Liver (tissue), 9 donors: ENCODE results near the gene FASN. TPM values are rescaled to one million over a fixed set of nuclear protein-coding genes. Genes with fewer than 3 reads are reported as not detected.

Experiments used
- DNase-seq: peaks from one replicate; pipeline ENCODE4 v3.0.0-alpha.2; 2017; ENCODE audit warnings: low spot score
- H3K27ac ChIP-seq, 2 donors: one replicate each; pipeline ENCODE4 v1.7.0; 2013; ENCODE audit warnings: inconsistent platforms in 2 of 2, low read length in 2 of 2, control low read depth in 1 of 2, low read depth in 1 of 2, mild to moderate bottlenecking in 1 of 2
- H3K27me3 ChIP-seq, 4 donors: one replicate each; pipeline versions ENCODE4 v1.6.1 to v1.7.0; 2013; ENCODE audit warnings: low read length in 3 of 4, inconsistent platforms in 1 of 4, mild to moderate bottlenecking in 1 of 4, moderate library complexity in 1 of 4; ENCODE audit not compliant: control insufficient read depth in 4 of 4, insufficient read depth in 4 of 4
- H3K36me3 ChIP-seq, 4 donors: one replicate each; pipeline versions ENCODE4 v1.6.1 to v1.7.0; 2013; ENCODE audit warnings: low read length in 3 of 4, mild to moderate bottlenecking in 3 of 4, low read depth in 1 of 4, moderate library complexity in 1 of 4; ENCODE audit not compliant: control insufficient read depth in 4 of 4, insufficient read depth in 3 of 4
- H3K4me1 ChIP-seq, 4 donors: one replicate each; pipeline versions ENCODE4 v1.6.1 to v1.7.0; 2013; ENCODE audit warnings: low read length in 3 of 4, mild to moderate bottlenecking in 3 of 4, moderate library complexity in 1 of 4; ENCODE audit not compliant: control insufficient read depth in 4 of 4, insufficient read depth in 4 of 4
- H3K4me3 ChIP-seq, 3 donors: one replicate each; pipeline versions ENCODE4 v1.6.1 to v1.7.0; 2013; ENCODE audit warnings: low read length in 3 of 3, control low read depth in 1 of 3, low read depth in 1 of 3, mild to moderate bottlenecking in 1 of 3
- H3K9ac ChIP-seq, 2 donors: one replicate each; pipeline ENCODE4 v1.7.0; 2013; ENCODE audit warnings: low read length in 2 of 2, mild to moderate bottlenecking in 2 of 2, moderate library complexity in 2 of 2, control low read depth in 1 of 2, low read depth in 1 of 2
- H3K9me3 ChIP-seq, 4 donors: one replicate each; pipeline versions ENCODE4 v1.6.1 to v1.7.0; 2013; ENCODE audit warnings: low read length in 3 of 4; ENCODE audit not compliant: control insufficient read depth in 4 of 4
- EGR1 ChIP-seq, 2 donors: IDR thresholded peaks; 2 replicates each; pipeline ENCODE4 v1.6.1; 2016 to 2018; ENCODE audit warnings: antibody characterized with exemption in 2 of 2, low read depth in 2 of 2
- FOXA2 ChIP-seq: IDR thresholded peaks from 2 replicates; pipeline ENCODE4 v1.6.1; 2016; ENCODE audit warnings: antibody characterized with exemption
- GABPA ChIP-seq, 2 donors: IDR thresholded peaks in 1 of 2; conservative IDR thresholded peaks in 1 of 2; 2 replicates each; pipeline ENCODE4 v1.6.1; 2016; ENCODE audit warnings: antibody characterized with exemption in 2 of 2, mild to moderate bottlenecking in 1 of 2, moderate library complexity in 1 of 2
- HNF4A ChIP-seq, 2 donors: conservative IDR thresholded peaks; 2 replicates each; pipeline ENCODE4 v1.6.1; 2016; ENCODE audit warnings: antibody characterized with exemption in 2 of 2, mild to moderate bottlenecking in 2 of 2
- HNF4G ChIP-seq: IDR thresholded peaks from 2 replicates; pipeline ENCODE4 v1.6.1; 2016; ENCODE audit warnings: antibody characterized with exemption
- JUND ChIP-seq, 2 donors: IDR thresholded peaks; 2 replicates each; pipeline ENCODE4 v1.6.1; 2016; ENCODE audit warnings: antibody characterized with exemption in 2 of 2
- SP1 ChIP-seq: IDR thresholded peaks from 2 replicates; pipeline ENCODE4 v1.6.1; 2018; ENCODE audit warnings: antibody characterized with exemption, mild to moderate bottlenecking
- TAF1 ChIP-seq: conservative IDR thresholded peaks from 2 replicates; pipeline ENCODE4 v1.6.1; 2016; ENCODE audit warnings: antibody characterized with exemption, mild to moderate bottlenecking
- WGBS: extraction: QIAGEN DNeasy Blood & Tissue Kit; methylation state at CpG from one replicate; pipeline ENCODE4 v1.1.7; 2013; 5-methylcytosine and 5-hydroxymethylcytosine counted together
- polyA plus RNA-seq, 2 donors: library from polyadenylated mRNA; stranded (reverse) in 1 of 2; unstranded in 1 of 2; fragments of 200-250 nt in 1 of 2; fragments of >200 nt in 1 of 2; fragmentation: Nextera tagmentation in 1 of 2; extraction: Ambion mirVana in 1 of 2; gene quantifications; one replicate each; pipeline versions ENCODE4 v1.2.1 to v1.2.3, GENCODE V29; 2013 to 2015
- total RNA-seq, 2 donors: library from RNA; depleted of rRNA; stranded (reverse); fragments of >200 nt; gene quantifications; one replicate each; pipeline ENCODE4 v1.2.3, GENCODE V29; 2014
- TF ChIP-seq, protein P1 (sequence below): IDR thresholded peaks from 2 replicates; pipeline ENCODE4 v1.6.1; 2016; ENCODE audit warnings: antibody characterized with exemption
- TF ChIP-seq, protein P2 (sequence below): IDR thresholded peaks from 2 replicates; pipeline ENCODE4 v1.6.1; 2016; ENCODE audit warnings: antibody characterized with exemption
- TF ChIP-seq, protein P3 (sequence below): IDR thresholded peaks from 2 replicates; pipeline ENCODE4 v1.6.1; 2016; ENCODE audit warnings: antibody characterized with exemption, mild to moderate bottlenecking
- donor health status: healthy.
- donor health status: healthy.
- donor health status: healthy.
- donor health status: healthy.
- donor health status: healthy.

FASN gene
- total and polyA plus RNA-seq, 4 donors = 53.1 to 229 (median 130) TPM

DNA sequence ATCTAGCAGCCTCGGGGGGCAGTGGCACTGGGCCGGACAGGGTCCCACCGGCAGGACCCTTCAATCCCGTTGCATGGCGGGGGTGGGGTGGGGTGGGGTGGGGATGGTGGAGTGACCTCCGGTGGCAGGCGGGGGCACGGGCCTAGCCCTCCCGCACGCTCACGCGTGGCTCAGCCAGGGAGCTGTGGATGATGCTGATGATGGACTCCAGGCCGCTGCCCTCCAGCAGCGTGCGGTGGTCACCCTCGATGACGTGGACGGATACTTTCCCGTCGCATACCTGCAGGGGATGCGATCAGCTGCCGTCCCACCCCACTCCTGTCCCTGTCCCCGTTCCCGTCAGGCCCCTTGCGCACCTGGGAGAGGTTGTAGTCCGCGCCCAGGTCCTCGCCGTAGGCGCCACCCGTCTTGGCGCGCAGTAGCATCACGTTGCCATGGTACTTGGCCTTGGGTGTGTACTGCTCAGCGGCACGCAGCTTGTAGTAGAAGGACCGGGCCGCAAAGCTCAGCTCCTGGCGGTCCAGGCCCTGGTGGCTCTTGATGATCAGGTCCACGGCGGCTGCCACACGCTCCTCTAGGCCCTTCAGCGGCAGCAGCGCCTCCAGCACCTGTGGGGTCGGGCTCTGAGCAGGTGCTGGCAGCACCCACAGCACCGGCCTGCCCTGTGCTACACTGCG lies 18.9 kb downstream of the FASN start:
- TF ChIP-seq, protein P1, sequence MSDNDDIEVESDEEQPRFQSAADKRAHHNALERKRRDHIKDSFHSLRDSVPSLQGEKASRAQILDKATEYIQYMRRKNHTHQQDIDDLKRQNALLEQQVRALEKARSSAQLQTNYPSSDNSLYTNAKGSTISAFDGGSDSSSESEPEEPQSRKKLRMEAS = no peak
- TF ChIP-seq FOXA2 (no peak), HNF4G (no peak), HNF4A (conservative IDR thresholded peaks at IDR 0.05) (no peak), GABPA (IDR thresholded peaks at IDR 0.05 in 1 of 2, conservative IDR thresholded peaks at IDR 0.05 in 1 of 2) (no peak), JUND (IDR thresholded peaks at IDR 0.05) (no peak), EGR1 (IDR thresholded peaks at IDR 0.05; ENCODE audit: low read depth in 2 of 2) (no peak), SP1 (no peak), TAF1 (no peak)
- TF ChIP-seq, protein P2, sequence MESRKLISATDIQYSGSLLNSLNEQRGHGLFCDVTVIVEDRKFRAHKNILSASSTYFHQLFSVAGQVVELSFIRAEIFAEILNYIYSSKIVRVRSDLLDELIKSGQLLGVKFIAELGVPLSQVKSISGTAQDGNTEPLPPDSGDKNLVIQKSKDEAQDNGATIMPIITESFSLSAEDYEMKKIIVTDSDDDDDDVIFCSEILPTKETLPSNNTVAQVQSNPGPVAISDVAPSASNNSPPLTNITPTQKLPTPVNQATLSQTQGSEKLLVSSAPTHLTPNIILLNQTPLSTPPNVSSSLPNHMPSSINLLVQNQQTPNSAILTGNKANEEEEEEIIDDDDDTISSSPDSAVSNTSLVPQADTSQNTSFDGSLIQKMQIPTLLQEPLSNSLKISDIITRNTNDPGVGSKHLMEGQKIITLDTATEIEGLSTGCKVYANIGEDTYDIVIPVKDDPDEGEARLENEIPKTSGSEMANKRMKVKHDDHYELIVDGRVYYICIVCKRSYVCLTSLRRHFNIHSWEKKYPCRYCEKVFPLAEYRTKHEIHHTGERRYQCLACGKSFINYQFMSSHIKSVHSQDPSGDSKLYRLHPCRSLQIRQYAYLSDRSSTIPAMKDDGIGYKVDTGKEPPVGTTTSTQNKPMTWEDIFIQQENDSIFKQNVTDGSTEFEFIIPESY = no peak
- TF ChIP-seq, protein P3, sequence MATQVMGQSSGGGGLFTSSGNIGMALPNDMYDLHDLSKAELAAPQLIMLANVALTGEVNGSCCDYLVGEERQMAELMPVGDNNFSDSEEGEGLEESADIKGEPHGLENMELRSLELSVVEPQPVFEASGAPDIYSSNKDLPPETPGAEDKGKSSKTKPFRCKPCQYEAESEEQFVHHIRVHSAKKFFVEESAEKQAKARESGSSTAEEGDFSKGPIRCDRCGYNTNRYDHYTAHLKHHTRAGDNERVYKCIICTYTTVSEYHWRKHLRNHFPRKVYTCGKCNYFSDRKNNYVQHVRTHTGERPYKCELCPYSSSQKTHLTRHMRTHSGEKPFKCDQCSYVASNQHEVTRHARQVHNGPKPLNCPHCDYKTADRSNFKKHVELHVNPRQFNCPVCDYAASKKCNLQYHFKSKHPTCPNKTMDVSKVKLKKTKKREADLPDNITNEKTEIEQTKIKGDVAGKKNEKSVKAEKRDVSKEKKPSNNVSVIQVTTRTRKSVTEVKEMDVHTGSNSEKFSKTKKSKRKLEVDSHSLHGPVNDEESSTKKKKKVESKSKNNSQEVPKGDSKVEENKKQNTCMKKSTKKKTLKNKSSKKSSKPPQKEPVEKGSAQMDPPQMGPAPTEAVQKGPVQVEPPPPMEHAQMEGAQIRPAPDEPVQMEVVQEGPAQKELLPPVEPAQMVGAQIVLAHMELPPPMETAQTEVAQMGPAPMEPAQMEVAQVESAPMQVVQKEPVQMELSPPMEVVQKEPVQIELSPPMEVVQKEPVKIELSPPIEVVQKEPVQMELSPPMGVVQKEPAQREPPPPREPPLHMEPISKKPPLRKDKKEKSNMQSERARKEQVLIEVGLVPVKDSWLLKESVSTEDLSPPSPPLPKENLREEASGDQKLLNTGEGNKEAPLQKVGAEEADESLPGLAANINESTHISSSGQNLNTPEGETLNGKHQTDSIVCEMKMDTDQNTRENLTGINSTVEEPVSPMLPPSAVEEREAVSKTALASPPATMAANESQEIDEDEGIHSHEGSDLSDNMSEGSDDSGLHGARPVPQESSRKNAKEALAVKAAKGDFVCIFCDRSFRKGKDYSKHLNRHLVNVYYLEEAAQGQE = no peak
- DNase-seq = no peak
- peaks cover 24 to 44% (median 40%) of the 10 kb centered on the region in 4 donors for H3K36me3 ChIP-seq
- peaks cover 0 to 7% (median 3%) of the 10 kb centered on the region in 4 donors for H3K4me1 ChIP-seq
- WGBS = 92% methylated on average over 47 of the region's 47 CpGs
- H3K9me3 ChIP-seq = no peaks in the 10 kb centered on the region
- H3K9ac ChIP-seq = no peak overlapping the region
- H3K4me3 ChIP-seq = no peak overlapping the region
- no peaks in the 10 kb centered on the region for H3K27me3 ChIP-seq
- H3K27ac ChIP-seq = no peak overlapping the region

DNA sequence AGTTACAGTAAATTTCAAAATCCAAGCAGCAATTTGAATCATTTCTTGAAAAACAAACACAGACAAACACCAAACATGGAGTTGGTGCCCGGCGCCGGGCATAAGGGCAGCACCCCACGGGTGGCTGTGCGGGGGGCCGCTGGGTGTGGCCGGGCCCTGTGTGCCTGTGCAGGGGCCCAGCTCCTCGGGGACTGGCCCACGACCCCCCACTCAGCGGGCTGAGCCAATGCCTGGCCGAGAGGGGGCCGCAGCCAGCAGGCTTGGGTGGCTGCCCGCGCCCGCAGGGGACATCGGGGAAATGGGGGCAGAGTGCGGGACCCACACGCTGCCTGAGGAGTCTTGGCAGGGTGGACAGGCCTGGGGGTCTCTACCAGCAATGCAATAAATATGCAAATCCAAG lies 19.6 kb downstream of the FASN start:
- peaks cover 24 to 37% (median 37%) of the 10 kb centered on the region in 4 donors for H3K36me3 ChIP-seq
- H3K9me3 ChIP-seq = no peaks in the 10 kb centered on the region
- peaks cover 0 to 7% (median 3%) of the 10 kb centered on the region in 4 donors for H3K4me1 ChIP-seq
- no peak for DNase-seq
- no peak overlapping the region for H3K9ac ChIP-seq
- TF ChIP-seq EGR1 (IDR thresholded peaks at IDR 0.05; ENCODE audit: low read depth in 2 of 2) = no peak
- TF ChIP-seq, protein P1 = no peak
- no peak overlapping the region for H3K27ac ChIP-seq
- H3K27me3 ChIP-seq = no peaks in the 10 kb centered on the region
- WGBS = 91% methylated on average over 18 of the region's 18 CpGs
- no peak overlapping the region for H3K4me3 ChIP-seq
